ENCODE measurements around the gene BMP6.

DNA sequence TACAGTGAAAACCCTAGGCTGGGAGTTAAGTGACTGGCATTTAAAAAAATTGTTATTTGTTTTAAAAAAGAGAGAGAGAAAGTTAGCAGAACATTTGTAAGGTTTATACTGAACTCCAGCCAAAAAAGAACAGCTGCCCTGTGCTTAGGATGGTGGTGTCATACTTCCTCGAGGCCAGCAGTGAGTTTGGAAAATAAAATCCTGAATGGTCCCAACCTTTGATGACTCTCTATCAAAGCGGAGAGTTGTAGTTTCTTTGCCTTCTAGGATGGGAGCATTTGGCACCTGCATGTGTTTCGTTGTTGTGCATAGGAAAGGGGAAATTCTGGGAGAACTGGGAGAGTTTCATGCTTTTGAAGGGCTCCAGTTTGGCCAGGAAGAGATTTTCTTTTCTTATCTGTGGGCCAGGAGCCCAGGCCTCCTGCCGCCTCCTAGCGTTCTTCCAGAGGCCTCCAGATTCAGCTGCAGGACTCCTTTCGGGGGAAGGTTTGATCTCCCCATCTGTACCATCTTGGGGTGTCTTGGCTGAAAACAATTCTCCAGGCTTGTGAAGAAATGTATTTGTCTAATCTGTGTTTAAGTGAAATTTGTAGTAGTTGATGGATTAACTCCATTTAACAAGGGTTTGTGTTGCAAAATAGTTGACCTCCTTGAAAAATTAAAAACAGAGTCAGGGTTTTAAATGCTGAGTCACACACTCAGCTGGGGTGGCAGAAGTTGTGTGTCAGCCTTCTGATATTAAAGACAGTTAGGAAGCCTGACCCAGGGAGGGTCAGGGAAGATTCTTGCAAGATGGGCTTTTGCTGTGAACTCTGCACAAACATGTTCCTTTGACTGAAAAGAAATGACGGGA, 121.3 kb downstream of the BMP6 start:
- TF ChIP-seq, protein P1, sequence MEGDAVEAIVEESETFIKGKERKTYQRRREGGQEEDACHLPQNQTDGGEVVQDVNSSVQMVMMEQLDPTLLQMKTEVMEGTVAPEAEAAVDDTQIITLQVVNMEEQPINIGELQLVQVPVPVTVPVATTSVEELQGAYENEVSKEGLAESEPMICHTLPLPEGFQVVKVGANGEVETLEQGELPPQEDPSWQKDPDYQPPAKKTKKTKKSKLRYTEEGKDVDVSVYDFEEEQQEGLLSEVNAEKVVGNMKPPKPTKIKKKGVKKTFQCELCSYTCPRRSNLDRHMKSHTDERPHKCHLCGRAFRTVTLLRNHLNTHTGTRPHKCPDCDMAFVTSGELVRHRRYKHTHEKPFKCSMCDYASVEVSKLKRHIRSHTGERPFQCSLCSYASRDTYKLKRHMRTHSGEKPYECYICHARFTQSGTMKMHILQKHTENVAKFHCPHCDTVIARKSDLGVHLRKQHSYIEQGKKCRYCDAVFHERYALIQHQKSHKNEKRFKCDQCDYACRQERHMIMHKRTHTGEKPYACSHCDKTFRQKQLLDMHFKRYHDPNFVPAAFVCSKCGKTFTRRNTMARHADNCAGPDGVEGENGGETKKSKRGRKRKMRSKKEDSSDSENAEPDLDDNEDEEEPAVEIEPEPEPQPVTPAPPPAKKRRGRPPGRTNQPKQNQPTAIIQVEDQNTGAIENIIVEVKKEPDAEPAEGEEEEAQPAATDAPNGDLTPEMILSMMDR (IDR thresholded peaks at IDR 0.05; ENCODE audit: low read length): no peak
- TF ChIP-seq EZH2 (optimal IDR thresholded peaks at IDR 0.05; ENCODE audit: low read depth, low read length): no peak

All from MM.1S (cell line).